HCT116 (cell line): ENCODE data around the gene PEX26. TPM values are rescaled to one million over a fixed set of nuclear protein-coding genes. Genes with fewer than 3 reads are reported as not detected.
A peak's percentile ranks its signal among the peaks of the same experiment; 100 is the strongest.

Experiments
- ATAC-seq: fragments of 200-7000 bp; cut with Tn5 transposase; 2 replicates; pipeline ENCODE4 v1.9.1; 2020; ENCODE audit warnings: mild to moderate bottlenecking, moderate library complexity
- Bru-seq: library from RNA; stranded (reverse); fragments of 400-500 nt; gene quantifications from one replicate; lab custom pipeline; 2021; lab: Mats Ljungman, UMichigan
- BruChase-seq, 2 experiments: library from RNA; stranded (reverse); fragments of 400-500 nt; gene quantifications; one replicate each; lab custom pipeline; 2021; lab: Mats Ljungman, UMichigan
- BruUV-seq: library from RNA; stranded (reverse); fragments of 400-500 nt; replicated peaks from 2 replicates; lab custom pipeline; 2021; lab: Mats Ljungman, UMichigan
- CTCF ChIA-PET: fragments of 300-600 bp; sonication (Branson Sonifier 250); formaldehyde crosslinking; loops from one replicate; lab custom pipeline; 2021; ENCODE audit warnings: antibody characterized with exemption; lab: Charles Lee
- POLR2A ChIA-PET: fragments of 300-600, 350-600 bp; sonication (Branson Sonifier 250); formaldehyde crosslinking; loops from one replicate; lab custom pipeline; 2021; ENCODE audit warnings: antibody characterized with exemption; lab: Charles Lee
- RAD21 ChIA-PET, 2 experiments: fragments of 300-600 bp; sonication (Branson Sonifier 250); formaldehyde crosslinking; loops; one replicate each; lab custom pipeline; 2023; ENCODE audit warnings: low total read pairs in 2 of 2; ENCODE audit not compliant: uncharacterized antibody in 2 of 2, unreplicated experiment in 2 of 2, low non-redundant PET in 1 of 2; lab: Charles Lee
- DNase-seq: peaks from one replicate; pipeline ENCODE4 v3.0.0-alpha.2; 2010; ENCODE audit warnings: low read depth, low spot score
- H2AFZ ChIP-seq: fragments of 200-600 bp; shearing (Covaris generic), sonication (generic); 2 replicates; pipeline ENCODE4 v1.6.1; 2017; ENCODE audit warnings: low read depth, mixed run types, mixed read lengths, antibody characterized with exemption, low read length; ENCODE audit not compliant: poor library complexity, severe bottlenecking
- H3K27ac ChIP-seq: 2 replicates; pipeline ENCODE4 v1.5.1; 2012; ENCODE audit warnings: low read depth, low read length
- H3K27me3 ChIP-seq: fragments of 200-600 bp; sonication (generic); 2 replicates; pipeline ENCODE4 v1.6.1; 2016; ENCODE audit warnings: mixed run types, low read length, mixed read lengths; ENCODE audit not compliant: insufficient read depth
- H3K36me3 ChIP-seq, 2 experiments: fragments of 200-500 bp in 1 of 2; fragments of 200-600 bp in 1 of 2; sonication (Bioruptor generic) in 1 of 2; sonication (generic) in 1 of 2; 2 replicates each; pipeline versions ENCODE4 v1.5.1 to v1.6.1; 2014 to 2016; ENCODE audit warnings: low read length in 2 of 2, inconsistent platforms in 1 of 2, mixed read lengths in 1 of 2, mixed run types in 1 of 2; ENCODE audit not compliant: insufficient read depth in 2 of 2, control insufficient read depth in 1 of 2
- H3K4me1 ChIP-seq, 2 experiments: fragments of 200-600 bp in 1 of 2; sonication (generic) in 1 of 2; 2 replicates each; pipeline versions ENCODE4 v1.5.1 to v1.6.1; 2012 to 2017; ENCODE audit warnings: low read length in 2 of 2, inconsistent platforms in 1 of 2, mild to moderate bottlenecking in 1 of 2, mixed read lengths in 1 of 2, mixed run types in 1 of 2, moderate library complexity in 1 of 2; ENCODE audit not compliant: insufficient read depth in 2 of 2, control insufficient read depth in 1 of 2
- H3K4me2 ChIP-seq: fragments of 200-600 bp; sonication (generic); 2 replicates; pipeline ENCODE4 v1.6.1; 2017; ENCODE audit warnings: mixed run types, low read length, mixed read lengths
- H3K4me3 ChIP-seq, 2 experiments: fragments of 200-600 bp in 1 of 2; sonication (generic) in 1 of 2; replicated peaks in 1 of 2; 2 replicates each; pipeline ENCODE4 v1.5.1; 2011 to 2016; ENCODE audit warnings: low read length in 2 of 2, control low read depth in 1 of 2, low read depth in 1 of 2, mild to moderate bottlenecking in 1 of 2, mixed read lengths in 1 of 2, mixed run types in 1 of 2
- H3K79me2 ChIP-seq: fragments of 200-600 bp; sonication (generic); 2 replicates; pipeline ENCODE4 v1.6.1; 2017; ENCODE audit warnings: mild to moderate bottlenecking, mixed run types, low read length, moderate library complexity, mixed read lengths; ENCODE audit not compliant: insufficient read depth
- H3K9ac ChIP-seq: fragments of 200-600 bp; sonication (generic); 2 replicates; pipeline ENCODE4 v1.6.1; 2016; ENCODE audit warnings: low read length, mixed read lengths
- H3K9me2 ChIP-seq: fragments of 200-600 bp; sonication (generic), shearing (Covaris generic); 2 replicates; pipeline ENCODE4 v1.6.1; 2017; ENCODE audit warnings: mixed run types, mild to moderate bottlenecking, moderate library complexity; ENCODE audit not compliant: insufficient read depth
- H3K9me3 ChIP-seq, 2 experiments: fragments of 200-500 bp in 1 of 2; fragments of 200-600 bp in 1 of 2; sonication (Bioruptor generic) in 1 of 2; sonication (generic) in 1 of 2; 2 replicates each; pipeline ENCODE4 v1.6.1; 2014 to 2017; ENCODE audit warnings: low read length in 2 of 2, mixed read lengths in 2 of 2, inconsistent platforms in 1 of 2, low read depth in 1 of 2, mild to moderate bottlenecking in 1 of 2, mixed run types in 1 of 2, moderate library complexity in 1 of 2; ENCODE audit not compliant: control insufficient read depth in 1 of 2, insufficient read depth in 1 of 2
- H4K20me1 ChIP-seq: fragments of 200-600 bp; sonication (generic), shearing (Covaris generic); 2 replicates; pipeline ENCODE4 v1.6.1; 2017; ENCODE audit warnings: mixed run types, mild to moderate bottlenecking, moderate library complexity; ENCODE audit not compliant: insufficient read depth
- CEBPB ChIP-seq: IDR thresholded peaks from 2 replicates; pipeline ENCODE4 v1.6.1; 2012; ENCODE audit warnings: low read depth
- EGR1 ChIP-seq: IDR thresholded peaks from 2 replicates; pipeline ENCODE4 v1.6.1; 2012; ENCODE audit warnings: low read depth
- ELF1 ChIP-seq: IDR thresholded peaks from 2 replicates; pipeline ENCODE4 v1.6.1; 2012; ENCODE audit warnings: low read depth, borderline replicate concordance
- EZH2phosphoT487 ChIP-seq: fragments of 200-600 bp; IDR thresholded peaks from 2 replicates; pipeline ENCODE4 v1.6.1; 2018; ENCODE audit warnings: antibody characterized with exemption, borderline replicate concordance
- FOSL1 ChIP-seq: IDR thresholded peaks from 2 replicates; pipeline ENCODE4 v1.6.1; 2012; ENCODE audit warnings: low read depth
- JUND ChIP-seq: IDR thresholded peaks from 2 replicates; pipeline ENCODE4 v1.6.1; 2012
- POLR2A ChIP-seq: IDR thresholded peaks from 2 replicates; pipeline ENCODE4 v1.7.0; 2011; ENCODE audit warnings: borderline replicate concordance; ENCODE audit not compliant: insufficient read depth, insufficient read length; ENCODE audit errors: extremely low read depth
- POLR2AphosphoS5 ChIP-seq: IDR thresholded peaks from 2 replicates; pipeline ENCODE4 v1.6.1; 2011; ENCODE audit warnings: mild to moderate bottlenecking, low read depth, low read length, moderate library complexity
- REST ChIP-seq: IDR thresholded peaks from 2 replicates; pipeline ENCODE4 v1.6.1; 2012; ENCODE audit warnings: low read depth
- SIN3A ChIP-seq: IDR thresholded peaks from 2 replicates; pipeline ENCODE4 v1.6.1; 2012; ENCODE audit warnings: low read depth
- SP1 ChIP-seq: IDR thresholded peaks from 2 replicates; pipeline ENCODE4 v1.6.1; 2012; ENCODE audit warnings: low read depth
- TCF7L2 ChIP-seq: IDR thresholded peaks from 2 replicates; pipeline ENCODE4 v1.7.0; 2011; ENCODE audit warnings: borderline replicate concordance, inconsistent platforms; ENCODE audit not compliant: insufficient read depth, insufficient read length; ENCODE audit errors: extremely low read depth
- ZBTB33 ChIP-seq: IDR thresholded peaks from 2 replicates; pipeline ENCODE4 v1.6.1; 2011; ENCODE audit warnings: mild to moderate bottlenecking, low read length, moderate library complexity; ENCODE audit not compliant: insufficient replicate concordance; ENCODE audit errors: extremely low read depth
- intact Hi-C: fragments of 100-400 bp; cut with micrococcal nuclease; formaldehyde crosslinking; loops from 2 replicates; pipeline ENCODE4 v1.10.0; 2022
- long read RNA-seq: library from polyadenylated mRNA; unstranded; transcript quantifications from one replicate; pipeline ENCODE4 v2.0.0, GENCODE V29; 2021; ENCODE audit not compliant: unreplicated experiment
- polyA plus RNA-seq: library from polyadenylated mRNA; unstranded; fragments of >200 nt; gene quantifications from 2 replicates; pipeline ENCODE4 v1.2.1, GENCODE V29; 2012; ENCODE audit warnings: missing spikeins
- total RNA-seq: library from RNA; stranded (reverse); gene quantifications from one replicate; pipeline ENCODE4 v1.2.1, GENCODE V29; 2021; ENCODE audit not compliant: unreplicated experiment
- TF ChIP-seq, protein P1 (sequence below), 3 experiments: fragments of 200-600 bp in 1 of 3; sonication (generic) in 1 of 3; IDR thresholded peaks in 2 of 3; conservative IDR thresholded peaks in 1 of 3; 2 replicates each; pipeline ENCODE4 v1.5.1; 2012 to 2017; ENCODE audit warnings: low read depth in 2 of 3, low read length in 2 of 3, antibody characterized with exemption in 1 of 3, borderline replicate concordance in 1 of 3, control low read depth in 1 of 3, mild to moderate bottlenecking in 1 of 3, mixed read lengths in 1 of 3, mixed run types in 1 of 3, moderate library complexity in 1 of 3; ENCODE audit not compliant: insufficient read depth in 1 of 3
- TF ChIP-seq, protein P2 (sequence below): IDR thresholded peaks from 2 replicates; pipeline ENCODE4 v1.6.1; 2012
- TF ChIP-seq, protein P3 (sequence below): IDR thresholded peaks from 2 replicates; pipeline ENCODE4 v1.6.1; 2012

Gene PEX26
- total RNA-seq (26.4 TPM), Bru-seq, nascent RNA (percentile 77 among the genes with signal in this experiment), BruChase-seq, experiment 1, labeled RNA remaining after a 6-hour chase (percentile 89 among the genes with signal in this experiment), BruChase-seq, experiment 2, labeled RNA remaining after a 2-hour chase (percentile 88 among the genes with signal in this experiment)
- 13.0 and 14.9 TPM in 2 replicates for polyA plus RNA-seq
- long read RNA-seq, partial matches to known transcripts, result 1 of 5 reads
- long read RNA-seq, other reads (novel, unspliced or antisense), result 4 of 5 reads

- ATAC-seq (peak; percentile 96), DNase-seq (peak; percentile 87)
- H3K9me3 ChIP-seq, result no peaks in the 10 kb centered on the region
- H3K36me3 ChIP-seq, result peaks cover 9 to 19% of the 10 kb centered on the region in 2 experiments; a peak in 3 of 4 replicates
- no TSS peak for BruUV-seq
- H2AFZ ChIP-seq, result no peak within 1 kb of the TSS
- peak within 1 kb of the TSS; percentile 87 to 97 for H3K4me3 ChIP-seq
- ChIA-PET RAD21 (interaction anchor here (1.0 to 1.2 kb wide), 2 partner anchors 248 to 292 kb away, joined by 4 to 5 read pairs; no protein-coding TSS in a partner anchor), CTCF (interaction anchor here (1.0 to 4.1 kb wide), 11 partner anchors 47 to 906 kb away, joined by 3 to 121 read pairs (median 4); partner anchors contain the start of genes MICAL3 and USP18), POLR2A (interaction anchor here (1.0 to 1.1 kb wide), 2 partner anchors 10 to 55 kb away, joined by 3 to 4 read pairs; no protein-coding TSS in a partner anchor)
- no peaks in the 10 kb centered on the region for H4K20me1 ChIP-seq
- peaks cover 39% of the 10 kb centered on the region for H3K79me2 ChIP-seq
- H3K4me1 ChIP-seq, result peaks cover 14 to 23% of the 10 kb centered on the region in 2 experiments
- H3K9ac ChIP-seq, result peak within 1 kb of the TSS; percentile 89
- intact Hi-C loops, result loop anchor here (2.0 kb wide), 4 partner anchors 77 to 519 kb away; no protein-coding TSS in a partner anchor
- H3K27me3 ChIP-seq, result no peaks in the 10 kb centered on the region
- H3K4me2 ChIP-seq, result peak within 1 kb of the TSS; percentile 77
- H3K27ac ChIP-seq, result peak within 1 kb of the TSS; percentile 76
- no peaks in the 10 kb centered on the region for H3K9me2 ChIP-seq
- TF ChIP-seq JUND, result no peak
- no peak for TF ChIP-seq FOSL1
- TF ChIP-seq, protein P1, sequence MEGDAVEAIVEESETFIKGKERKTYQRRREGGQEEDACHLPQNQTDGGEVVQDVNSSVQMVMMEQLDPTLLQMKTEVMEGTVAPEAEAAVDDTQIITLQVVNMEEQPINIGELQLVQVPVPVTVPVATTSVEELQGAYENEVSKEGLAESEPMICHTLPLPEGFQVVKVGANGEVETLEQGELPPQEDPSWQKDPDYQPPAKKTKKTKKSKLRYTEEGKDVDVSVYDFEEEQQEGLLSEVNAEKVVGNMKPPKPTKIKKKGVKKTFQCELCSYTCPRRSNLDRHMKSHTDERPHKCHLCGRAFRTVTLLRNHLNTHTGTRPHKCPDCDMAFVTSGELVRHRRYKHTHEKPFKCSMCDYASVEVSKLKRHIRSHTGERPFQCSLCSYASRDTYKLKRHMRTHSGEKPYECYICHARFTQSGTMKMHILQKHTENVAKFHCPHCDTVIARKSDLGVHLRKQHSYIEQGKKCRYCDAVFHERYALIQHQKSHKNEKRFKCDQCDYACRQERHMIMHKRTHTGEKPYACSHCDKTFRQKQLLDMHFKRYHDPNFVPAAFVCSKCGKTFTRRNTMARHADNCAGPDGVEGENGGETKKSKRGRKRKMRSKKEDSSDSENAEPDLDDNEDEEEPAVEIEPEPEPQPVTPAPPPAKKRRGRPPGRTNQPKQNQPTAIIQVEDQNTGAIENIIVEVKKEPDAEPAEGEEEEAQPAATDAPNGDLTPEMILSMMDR (IDR thresholded peaks at IDR 0.05 in 2 of 3, conservative IDR thresholded peaks at IDR 0.05 in 1 of 3; ENCODE audit: borderline replicate concordance in 1 of 3, insufficient read depth in 1 of 3, low read depth in 2 of 3, low read length in 2 of 3), result no peak
- TF ChIP-seq, protein P2, sequence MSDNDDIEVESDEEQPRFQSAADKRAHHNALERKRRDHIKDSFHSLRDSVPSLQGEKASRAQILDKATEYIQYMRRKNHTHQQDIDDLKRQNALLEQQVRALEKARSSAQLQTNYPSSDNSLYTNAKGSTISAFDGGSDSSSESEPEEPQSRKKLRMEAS, result peak; percentile 56; the same call in 1 of the 2 replicates
- TF ChIP-seq EZH2phosphoT487, result no peak
- TF ChIP-seq POLR2A, result no peak
- peak; percentile 43 for TF ChIP-seq ZBTB33
- TF ChIP-seq EGR1, result peak; percentile 45; the same call in 1 of the 2 replicates
- TF ChIP-seq, protein P3, sequence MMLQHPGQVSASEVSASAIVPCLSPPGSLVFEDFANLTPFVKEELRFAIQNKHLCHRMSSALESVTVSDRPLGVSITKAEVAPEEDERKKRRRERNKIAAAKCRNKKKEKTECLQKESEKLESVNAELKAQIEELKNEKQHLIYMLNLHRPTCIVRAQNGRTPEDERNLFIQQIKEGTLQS, result no peak
- TF ChIP-seq ELF1, result peak; percentile 86
- peak; percentile 69; the same call in 1 of the 2 replicates for TF ChIP-seq SIN3A
- peak; percentile 93 for TF ChIP-seq TCF7L2
- no peak for TF ChIP-seq REST
- TF ChIP-seq POLR2AphosphoS5, result peak; percentile 45
- TF ChIP-seq CEBPB, result peak; percentile 31; the same call in 1 of the 2 replicates
- peak; percentile 65 for TF ChIP-seq SP1
Observed at GRCh38 chr22:18077639-18078328, at the start of gene PEX26. Gene PEX26 (plus strand): TSS chr22:18077990. CDS start chr22:18078377, 387 bp downstream.
